IPS-11a (cell line): ENCODE measurements around the gene EMC10.
A peak's percentile ranks its signal among the peaks of the same experiment; 100 is the strongest.

Source experiments
- H3K4me3 ChIP-seq: one replicate; pipeline ENCODE4 v1.5.1; 2013; ENCODE audit warnings: low read depth, low read length, control low read depth

Gene EMC10

DNA sequence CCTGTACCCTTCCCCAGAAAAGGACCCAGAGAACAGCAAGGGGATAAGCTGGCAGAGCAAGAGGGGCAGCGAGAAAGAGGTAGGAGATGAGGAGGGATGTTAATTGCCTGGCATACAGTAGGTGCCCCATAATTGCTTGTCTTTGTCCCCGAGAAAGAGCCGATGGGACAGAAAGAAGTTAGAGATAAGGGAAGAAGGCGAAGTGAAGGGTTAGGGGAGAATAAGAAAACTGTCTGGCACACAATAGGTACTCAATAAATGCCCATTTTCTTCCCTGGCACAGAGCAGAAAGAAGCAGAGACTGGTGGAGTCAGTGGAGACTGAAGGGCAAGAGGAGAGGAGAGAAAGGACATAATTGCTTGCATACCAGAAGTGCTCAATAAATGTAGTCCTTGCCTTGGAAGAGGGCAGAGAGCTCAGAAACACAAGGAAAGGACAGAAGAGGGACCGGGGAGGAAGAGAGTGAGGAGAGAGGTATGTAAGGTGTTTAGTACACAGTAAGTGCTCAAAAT is 18.8 kb downstream of the EMC10 start:
- H3K4me3 ChIP-seq = no peak overlapping the region

DNA sequence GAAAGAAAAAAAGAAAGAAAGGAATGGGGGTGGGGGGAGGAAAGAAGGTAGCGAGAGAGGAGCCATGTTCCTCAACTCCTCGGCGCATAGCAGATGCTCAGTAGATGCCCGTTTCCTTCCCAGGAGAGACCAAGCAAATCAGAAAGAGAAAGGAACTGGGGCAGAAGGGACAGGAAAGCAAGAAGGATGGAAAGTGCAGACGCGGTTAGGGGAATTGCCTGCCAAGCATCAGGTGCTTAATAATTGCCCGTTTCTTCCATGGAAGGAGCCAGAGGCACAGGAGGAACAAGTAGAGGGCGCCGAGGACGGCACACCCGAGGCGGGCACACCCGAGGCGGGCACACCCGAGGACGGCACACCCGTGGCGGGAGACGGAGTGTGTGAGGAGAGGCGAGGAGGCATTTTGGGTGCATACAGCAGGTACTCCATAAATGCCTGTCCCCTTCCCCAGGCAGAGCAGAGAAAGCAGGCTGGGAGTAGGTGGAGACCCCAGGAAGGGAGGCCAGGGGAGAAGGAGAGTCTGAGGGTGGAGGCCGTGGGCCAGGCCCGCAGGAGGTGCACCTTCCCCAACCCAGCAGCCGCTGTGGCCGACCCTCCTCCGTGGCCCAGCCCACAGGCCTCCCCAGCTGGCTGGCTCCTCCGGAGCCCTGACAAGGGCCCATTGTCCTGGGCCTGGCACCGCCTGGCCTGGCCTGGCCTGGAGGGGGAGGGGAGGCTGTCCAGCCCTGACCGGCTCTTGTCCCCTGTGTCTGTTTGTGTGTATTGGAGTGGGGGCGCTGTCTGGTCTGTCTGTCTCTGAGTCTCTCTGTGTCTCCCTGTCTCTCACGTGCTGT is 20.1 kb downstream of the EMC10 start:
- no peak overlapping the region for H3K4me3 ChIP-seq

DNA sequence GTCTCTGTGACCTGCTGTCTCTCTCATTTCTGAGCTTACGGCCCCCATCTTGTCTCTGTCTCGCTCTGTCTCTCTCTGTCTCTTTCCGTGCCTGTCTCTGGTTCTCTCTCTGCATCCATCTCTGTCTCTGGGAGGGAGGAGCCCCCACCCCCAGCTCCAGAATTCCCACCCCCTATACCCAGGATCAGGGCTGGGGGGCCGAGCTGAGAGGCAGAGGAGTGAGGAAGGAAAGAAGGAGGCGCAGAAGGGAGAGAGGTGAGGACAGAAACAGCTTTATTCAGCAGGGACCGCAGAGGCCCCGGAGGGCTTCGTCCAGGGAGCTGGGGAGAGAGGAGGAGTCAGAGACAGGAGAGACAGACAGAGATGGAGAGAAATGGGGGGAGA is 20.7 kb downstream of the EMC10 start:
- H3K4me3 ChIP-seq = no peak overlapping the region

DNA sequence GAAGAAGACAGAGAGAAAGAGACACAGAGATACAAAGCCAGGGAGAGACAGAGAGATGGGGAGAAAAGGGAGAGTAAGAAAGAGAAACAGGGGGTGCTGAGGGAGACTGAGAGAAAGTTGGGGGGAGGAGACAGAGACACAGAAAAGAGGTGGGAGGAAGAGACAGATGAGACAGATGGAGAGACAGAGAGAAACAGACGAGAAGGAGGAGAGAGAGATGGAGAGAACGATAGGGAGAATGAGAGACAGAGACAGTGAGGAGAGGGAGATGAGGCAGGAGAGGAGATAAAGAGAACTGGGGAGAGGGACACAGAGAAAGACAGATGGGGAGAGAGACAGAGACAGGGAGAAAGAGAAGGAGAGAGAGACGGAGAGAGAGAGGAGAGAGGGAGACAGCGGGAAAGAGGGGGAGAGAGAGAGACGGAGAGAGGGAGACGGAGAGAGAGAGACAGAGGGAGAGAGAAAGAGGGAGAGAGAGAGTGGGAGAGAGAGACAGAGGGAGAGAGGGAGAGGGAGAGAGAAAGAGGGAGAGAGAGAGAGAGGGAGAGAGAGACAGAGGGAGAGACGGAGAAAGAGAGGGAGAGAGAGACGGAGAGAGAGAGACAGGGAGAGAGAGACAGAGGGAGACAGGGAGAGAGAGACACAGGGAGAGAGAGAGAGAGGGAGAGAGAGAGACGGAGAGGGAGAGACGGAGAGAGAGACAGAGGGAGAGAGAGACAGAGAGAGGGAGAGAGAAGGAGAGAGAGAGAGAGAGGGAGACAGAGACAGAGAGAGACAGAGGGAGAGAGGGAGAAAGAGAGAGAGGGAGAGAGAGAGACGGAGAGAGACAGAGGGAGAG is 22.1 kb downstream of the EMC10 start:
- no peak overlapping the region for H3K4me3 ChIP-seq

DNA sequence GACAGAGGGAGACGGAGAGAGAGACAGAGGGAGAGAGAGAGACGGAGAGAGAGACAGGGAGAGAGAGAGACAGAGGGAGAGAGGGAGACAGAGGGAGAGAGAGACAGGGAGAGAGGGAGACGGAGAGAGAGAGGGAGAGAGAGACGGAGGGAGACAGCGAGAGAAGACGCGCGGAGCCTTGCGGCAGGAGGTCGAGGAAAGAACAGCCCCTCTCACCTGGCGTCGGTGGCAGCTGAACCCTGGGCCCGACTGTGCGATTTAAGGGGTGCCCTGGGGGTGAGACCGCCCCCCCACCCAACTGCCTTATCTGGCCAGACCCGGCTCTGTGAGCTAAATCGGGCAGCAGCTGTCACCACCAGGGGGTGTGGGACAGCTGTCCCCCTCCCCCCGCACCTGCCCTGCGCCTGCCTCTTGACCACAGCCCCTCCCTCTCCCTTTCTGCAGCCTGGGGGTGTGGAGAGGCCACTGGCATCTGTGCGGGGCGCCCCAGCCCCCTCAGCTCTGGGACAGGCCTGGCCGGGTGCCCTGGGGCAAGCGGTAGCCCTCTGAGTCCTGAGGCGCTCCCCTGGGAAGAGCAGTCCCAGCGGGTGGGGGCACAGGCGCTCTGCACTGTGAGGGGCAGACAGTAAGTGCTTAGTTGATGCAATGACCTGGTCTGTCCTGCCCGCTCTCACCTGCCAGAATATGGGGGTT is 23.9 kb downstream of the EMC10 start:
- H3K4me3 ChIP-seq = no peak overlapping the region

DNA sequence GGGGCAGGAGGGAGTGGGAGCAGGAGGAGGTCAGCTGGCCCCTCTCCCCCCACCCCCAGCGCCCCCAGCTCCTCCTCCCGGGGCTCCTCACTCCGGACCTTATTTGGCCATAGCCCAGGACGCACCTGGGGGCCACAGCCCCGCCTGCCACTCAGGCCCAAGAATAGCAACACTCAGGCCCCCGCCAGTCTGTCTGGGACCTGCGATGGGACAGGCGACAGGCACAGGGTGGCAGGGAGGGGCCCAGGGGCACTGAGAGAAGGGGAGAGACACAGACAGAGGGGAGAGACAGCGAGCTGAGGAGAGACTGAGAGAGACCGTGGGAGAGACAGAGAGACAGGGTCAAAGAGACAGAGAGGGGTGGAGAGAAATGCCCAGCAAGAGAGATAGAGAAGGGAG is 24.4 kb downstream of the EMC10 start:
- no peak overlapping the region for H3K4me3 ChIP-seq

DNA sequence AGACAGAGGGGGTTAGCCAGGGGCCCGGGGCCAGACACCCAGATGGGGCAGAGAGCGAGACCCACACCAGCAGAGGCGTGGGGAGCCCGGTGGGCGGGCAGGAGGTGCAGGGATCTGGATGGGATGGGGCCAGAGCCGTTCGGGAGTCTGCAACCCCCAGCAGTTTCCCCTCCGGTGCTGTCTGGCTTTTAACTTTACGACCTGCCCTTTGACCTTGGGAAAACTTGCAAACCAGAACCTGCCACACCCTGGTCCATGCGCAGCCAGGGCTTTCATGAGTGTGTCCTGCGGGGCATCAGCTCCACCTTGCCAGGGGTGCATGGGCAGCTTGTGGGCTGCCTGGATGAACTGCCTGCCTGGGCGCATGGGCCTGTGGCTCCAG is 24.9 kb downstream of the EMC10 start:
- H3K4me3 ChIP-seq = no peak overlapping the region

DNA sequence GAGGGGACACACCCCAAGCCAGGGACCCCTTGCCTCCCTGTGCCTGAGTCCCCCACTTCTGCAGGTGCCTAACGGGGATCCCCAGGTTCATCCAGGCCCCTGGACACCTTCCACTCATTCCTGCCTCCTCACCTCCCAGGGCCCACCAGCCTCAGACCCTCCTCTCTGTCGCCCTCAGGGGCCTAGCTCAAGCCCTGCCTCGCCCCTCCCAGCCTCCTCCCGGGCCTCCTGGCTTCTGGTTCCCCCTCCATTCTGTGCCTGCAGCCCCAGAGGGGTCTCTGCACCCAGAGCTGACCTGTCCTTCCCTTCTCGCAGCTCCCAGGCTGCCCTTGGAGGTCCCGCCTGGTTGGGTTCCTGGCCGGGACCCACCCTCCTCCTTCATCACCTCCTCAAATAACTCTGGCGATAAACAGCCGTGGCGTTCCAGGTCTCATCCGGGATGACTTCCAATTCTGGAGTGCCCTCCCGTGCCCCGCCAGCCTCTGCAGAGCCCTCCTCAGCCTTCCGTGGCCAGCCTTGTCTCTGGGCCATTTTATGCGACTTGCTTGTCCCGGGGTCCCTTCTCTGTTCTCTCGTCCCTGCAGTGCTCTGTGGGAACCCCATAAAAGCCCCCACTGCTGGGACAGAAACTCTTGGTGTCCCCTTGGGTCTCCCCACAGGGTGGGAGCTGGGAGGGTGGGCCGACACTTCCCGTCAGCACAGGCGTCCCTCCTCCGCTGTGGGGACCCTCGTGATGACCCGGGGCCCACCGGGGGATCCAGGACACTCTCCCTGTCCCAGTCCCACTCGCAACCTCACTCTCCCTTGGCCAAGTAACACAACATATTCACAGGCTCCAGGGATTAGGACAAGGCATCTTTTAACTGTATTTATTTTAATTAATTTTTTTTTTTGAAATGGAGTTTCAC is 25.5 kb downstream of the EMC10 start:
- H3K4me3 ChIP-seq = no peak overlapping the region

DNA sequence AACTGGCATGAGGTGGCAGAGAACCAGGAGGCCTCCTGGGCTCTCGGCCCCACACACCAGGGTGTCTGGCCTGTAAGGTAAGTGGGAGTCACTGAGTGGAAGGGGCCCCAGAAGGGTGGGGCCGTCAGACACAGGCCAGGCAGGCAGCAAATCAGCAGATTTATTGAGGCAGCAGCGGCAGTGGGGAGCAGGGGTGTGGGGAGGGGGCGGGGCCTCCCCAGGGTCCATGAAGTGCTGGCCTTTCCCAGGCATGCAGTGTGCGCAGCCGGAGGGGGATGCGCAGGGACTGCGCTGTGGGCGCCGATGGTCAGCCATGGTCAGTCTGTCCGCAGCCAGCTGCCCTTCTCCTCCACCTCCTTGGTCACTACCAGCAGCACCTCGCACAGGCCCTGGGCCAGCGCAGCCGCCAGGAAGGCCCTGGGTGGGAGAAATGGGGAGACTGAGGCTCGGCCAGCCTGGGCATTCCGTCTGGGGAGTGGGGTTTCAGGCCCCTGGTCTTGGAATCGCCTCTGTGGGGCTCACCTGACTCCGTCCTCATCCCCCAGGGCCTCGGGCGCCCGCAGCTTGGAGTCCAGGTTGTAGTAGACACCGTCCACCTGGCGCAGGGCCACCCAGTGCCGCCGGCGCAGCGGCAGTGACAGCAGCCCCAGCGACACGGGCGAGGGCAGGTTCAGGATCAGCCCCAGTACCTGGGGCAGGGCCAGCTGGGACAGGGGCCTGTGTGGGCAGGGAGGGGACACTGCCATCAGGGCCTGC is 29.7 kb downstream of the EMC10 start:
- no peak overlapping the region for H3K4me3 ChIP-seq

DNA sequence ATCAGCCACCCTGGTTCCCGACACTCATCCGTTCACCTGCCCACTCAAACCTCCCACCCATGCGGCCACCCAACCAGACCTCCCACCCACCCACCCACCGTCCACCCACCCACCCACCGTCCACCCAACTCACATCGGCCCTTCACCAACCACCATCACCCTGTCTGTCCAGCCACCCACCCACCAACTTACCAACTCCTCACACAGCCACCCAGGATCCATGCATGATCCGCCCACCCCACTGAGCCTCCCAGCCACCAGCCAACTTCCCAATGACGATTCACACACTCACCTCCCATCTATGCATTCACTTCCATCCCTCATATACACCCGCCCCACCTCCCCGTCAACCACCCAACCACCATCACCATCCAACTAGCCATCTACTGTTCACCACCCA is 30.4 kb downstream of the EMC10 start:
- no peak overlapping the region for H3K4me3 ChIP-seq

DNA sequence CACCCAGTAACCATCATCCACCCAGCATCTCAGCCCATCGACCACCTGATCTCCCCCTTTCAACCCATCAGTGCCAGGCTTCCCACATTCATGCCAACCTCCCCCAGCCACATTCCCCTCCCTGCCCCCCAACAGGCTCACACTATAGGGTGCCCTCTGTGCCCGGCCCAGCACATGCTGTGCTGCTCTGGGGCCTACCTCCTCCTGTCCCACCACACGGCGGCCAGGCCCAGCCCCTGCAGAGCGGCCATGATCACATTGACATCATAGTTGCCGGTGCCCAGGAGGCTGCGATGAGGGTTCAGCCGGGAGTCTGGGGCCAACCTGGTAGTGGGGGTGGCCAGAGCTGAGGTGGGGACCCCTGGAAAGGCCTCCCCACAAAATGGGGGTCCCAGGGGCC is 31.1 kb downstream of the EMC10 start:
- H3K4me3 ChIP-seq = no peak overlapping the region

DNA sequence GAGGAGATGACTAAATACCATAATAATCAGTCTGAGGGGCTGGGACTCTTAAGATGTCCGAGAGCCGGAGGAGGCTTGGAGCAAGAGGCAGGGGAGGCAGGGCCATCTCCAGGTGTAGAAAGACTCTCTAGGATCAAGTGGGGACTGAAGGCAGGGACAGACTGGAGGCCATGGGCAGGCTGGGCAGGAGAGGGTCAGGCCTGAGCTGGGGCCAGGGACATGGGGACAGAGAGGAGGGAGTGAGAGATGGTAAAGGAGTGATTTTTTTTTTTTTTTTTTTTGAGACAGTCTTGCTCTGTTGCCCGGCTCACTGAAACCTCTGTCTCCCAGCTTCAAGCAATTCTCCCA is 32.5 kb downstream of the EMC10 start:
- no peak overlapping the region for H3K4me3 ChIP-seq

DNA sequence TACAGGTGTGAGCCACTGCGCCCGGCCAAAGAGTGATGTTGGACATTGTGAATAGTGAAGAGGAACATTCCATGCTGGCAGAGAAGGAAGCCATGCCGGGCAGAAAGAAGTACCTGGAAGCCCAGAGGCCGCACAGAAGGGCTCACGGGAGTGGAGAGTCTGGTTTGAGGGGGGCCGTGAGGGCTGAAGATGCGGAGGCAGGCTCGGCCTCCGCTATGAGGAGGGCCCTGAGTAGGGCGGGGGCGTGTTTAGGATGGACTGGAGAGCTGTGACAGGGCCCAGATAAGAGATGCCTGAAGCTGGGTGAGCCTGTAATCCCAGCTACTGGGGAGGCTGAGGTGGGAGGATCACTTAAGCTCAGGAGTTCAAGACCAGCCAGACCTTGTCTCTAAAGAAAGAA is 33.1 kb downstream of the EMC10 start:
- no peak overlapping the region for H3K4me3 ChIP-seq

DNA sequence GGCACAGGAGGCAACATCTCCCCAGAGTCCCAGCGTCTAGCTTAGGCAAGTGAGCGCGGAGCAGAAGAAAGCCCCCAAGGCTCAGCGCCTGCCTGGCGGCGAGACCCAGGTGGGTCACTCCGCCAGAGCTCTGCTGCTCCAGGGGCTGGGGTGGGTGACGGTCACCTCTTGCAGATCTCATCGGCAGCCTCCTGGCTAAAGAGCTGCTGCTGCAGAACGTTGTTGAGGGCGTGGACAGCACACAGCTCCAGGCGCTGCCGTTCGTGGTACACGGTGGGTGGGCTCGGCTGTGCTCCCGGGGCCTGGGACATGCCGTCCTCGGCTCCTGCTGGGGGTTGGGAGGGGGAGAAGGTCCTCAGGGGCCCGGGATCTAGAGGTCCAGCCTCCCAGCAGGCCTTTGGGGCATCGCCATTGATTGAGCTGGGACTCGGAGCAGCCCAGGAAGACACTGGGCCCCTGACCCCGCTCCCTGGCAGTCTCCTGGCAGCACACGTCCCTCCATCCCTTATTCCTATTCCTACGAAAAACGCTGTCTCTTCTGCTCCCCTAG is 33.9 kb downstream of the EMC10 start:
- H3K4me3 ChIP-seq = peak overlapping the region; percentile 63

DNA sequence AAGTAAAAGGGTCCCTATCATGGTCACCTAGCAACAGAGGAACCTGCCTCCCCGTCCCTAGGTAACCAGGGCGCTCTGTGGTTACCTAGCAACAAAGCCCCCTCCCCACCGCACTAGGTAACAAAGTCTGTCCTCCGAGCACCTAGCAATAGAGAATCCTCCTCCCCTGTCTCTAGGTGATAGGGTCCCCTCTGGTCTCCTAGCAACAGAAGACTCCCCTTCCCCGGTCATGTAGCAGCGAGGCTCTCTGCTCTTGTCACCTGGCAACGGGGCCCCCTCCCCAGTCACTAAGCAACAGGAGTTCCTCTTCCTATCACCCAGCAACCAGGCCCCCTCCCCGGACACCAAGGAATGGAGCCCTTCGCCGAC is 34.4 kb downstream of the EMC10 start:
- H3K4me3 ChIP-seq = peak overlapping the region; percentile 63

DNA sequence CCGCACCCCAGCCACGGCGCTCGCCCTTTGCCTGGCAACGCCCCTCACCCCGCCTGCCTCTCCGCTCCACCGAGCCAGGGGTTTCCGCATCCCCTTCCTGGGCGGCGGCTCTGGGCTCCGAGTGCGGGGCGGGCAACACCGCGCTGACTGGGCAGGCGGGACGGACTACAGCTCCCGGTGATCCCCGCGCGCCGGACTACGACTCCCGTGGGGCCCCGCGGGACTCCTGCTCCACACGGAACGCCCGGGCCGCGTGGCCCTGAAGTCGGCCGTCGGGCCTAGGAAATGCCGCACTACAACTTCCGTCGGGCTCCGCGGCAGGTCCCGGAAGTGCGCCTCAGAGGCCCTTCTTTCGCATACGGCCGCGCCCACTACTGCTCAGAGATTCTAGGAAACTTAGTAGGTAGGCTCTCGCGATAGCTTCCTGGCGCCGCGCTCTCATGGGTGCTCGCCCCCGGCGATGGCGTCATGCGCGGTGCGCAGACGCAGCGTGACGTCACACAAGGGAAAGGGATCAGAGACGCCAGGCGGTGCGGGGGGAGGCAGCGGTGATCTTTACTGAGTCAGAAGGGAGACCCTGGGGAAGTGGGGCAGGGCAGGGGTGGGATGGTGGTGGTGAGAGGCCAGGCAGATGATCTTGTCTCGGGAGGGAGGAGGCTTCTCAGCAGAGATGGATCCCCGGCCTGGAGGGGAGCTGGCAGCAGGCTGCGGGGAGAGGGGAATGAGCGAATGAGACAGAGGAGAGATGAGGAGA is 34.9 kb downstream of the EMC10 start, which contains the start of gene JOSD2:
JOSD2 (minus strand) TSS at position 123 of the 754 bp plus-strand sequence. CDS start 760 bp downstream, outside the sequence.
- H3K4me3 ChIP-seq = peak within 1 kb of the TSS; percentile 63

DNA sequence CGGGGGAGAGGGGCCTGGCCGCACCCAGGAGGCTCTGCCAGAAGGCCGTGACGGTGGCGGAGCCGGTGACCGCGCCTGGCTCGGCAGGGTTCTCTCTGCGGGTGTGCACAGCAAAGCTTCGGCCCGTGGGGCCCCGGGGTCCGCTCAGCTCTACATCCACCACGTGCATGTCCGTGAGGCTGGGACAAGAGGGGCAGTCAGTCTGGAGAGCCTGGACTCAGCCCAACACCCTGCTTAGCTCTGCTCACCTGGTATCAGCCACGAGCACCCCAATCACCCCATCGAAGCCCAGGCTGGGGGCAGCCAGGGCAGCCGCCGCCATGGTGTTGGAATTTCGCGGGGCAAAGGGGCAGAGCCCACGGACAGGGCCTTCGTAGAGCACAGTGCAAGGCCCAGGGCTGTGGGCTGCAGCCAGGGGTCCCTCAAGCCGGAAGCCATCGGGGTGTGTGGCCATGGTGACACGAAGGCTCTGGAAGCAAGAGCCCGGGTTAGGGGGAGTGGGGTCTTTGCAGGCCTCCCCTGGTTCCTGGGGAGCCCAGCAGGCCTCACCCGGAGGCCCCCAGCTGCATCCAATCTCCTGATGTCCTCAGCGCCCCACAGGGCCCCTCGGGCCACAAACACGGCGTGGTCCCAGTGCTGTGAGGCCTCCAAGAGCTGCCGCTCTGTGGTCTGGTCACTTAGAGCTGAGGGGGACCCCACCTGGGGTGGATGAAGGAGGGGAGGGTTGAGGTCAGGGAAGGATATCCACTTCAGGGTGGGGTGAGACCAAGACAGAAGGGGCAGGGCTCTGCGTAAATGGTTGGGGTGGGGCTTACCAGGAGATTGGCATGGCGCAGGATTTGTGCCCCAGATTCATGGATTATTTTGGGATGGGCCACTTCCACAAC is 36.0 kb downstream of the EMC10 start:
- no peak overlapping the region for H3K4me3 ChIP-seq
